Upper lobe of left lung (tissue), 4 donors: Measurements from ENCODE around the gene EPHB1.

Experiments
- CTCF ChIP-seq, 6 experiments: fragments of 450-650 bp in 4 of 6; fragments of 200-600 bp in 2 of 6; sonication (generic) in 2 of 6; IDR thresholded peaks; one replicate each; pipeline ENCODE4 v1.5.1; 2016 to 2019; ENCODE audit warnings: antibody characterized with exemption in 6 of 6
- POLR2A ChIP-seq, 4 donors: fragments of 450-650 bp; IDR thresholded peaks; one replicate each; pipeline ENCODE4 v1.5.1; 2016 to 2017; ENCODE audit warnings: antibody characterized with exemption in 4 of 4, mild to moderate bottlenecking in 2 of 4
- POLR2AphosphoS5 ChIP-seq, 2 donors: sonication (generic); formaldehyde crosslinking; IDR thresholded peaks; one replicate each; pipeline ENCODE4 v1.5.1; 2017; ENCODE audit warnings: antibody characterized with exemption in 2 of 2

- TF ChIP-seq CTCF (IDR thresholded peaks at IDR 0.05), result no peak
- TF ChIP-seq POLR2A (IDR thresholded peaks at IDR 0.05), result no peak
- no peak for TF ChIP-seq POLR2AphosphoS5 (IDR thresholded peaks at IDR 0.05)
Measured at GRCh38 chr3:135243616-135244015, 448.6 kb downstream of the EPHB1 start.
